B cell (primary cell): ENCODE measurements around the gene RASL11A. TPM values are rescaled to one million over a fixed set of nuclear protein-coding genes. Genes with fewer than 3 reads are reported as not detected.

Source experiments
- ATAC-seq: fragments of 200-7000 bp; cut with Tn5 transposase; one replicate; pipeline ENCODE4 v1.10.0; 2021; ENCODE audit warnings: low read depth, mild to moderate bottlenecking, moderate number of reproducible peaks, moderate library complexity
- CTCF ChIA-PET: fragments of 350-600 bp; sonication (Branson Sonifier 250); formaldehyde crosslinking; loops from one replicate; lab custom pipeline; 2021; ENCODE audit warnings: antibody characterized with exemption, inconsistent platforms; lab: Charles Lee
- POLR2A ChIA-PET: fragments of 350-600 bp; sonication (Branson Sonifier 250); formaldehyde crosslinking; loops from one replicate; lab custom pipeline; 2021; ENCODE audit warnings: antibody characterized with exemption; lab: Charles Lee
- DNase-seq: peaks from one replicate; pipeline ENCODE4 v3.0.0; 2013
- H2AFZ ChIP-seq: 2 replicates; pipeline ENCODE4 v1.6.1; 2012; ENCODE audit warnings: mild to moderate bottlenecking, low read depth, low read length; ENCODE audit not compliant: insufficient read depth, poor library complexity, severe bottlenecking
- H3K27ac ChIP-seq, 2 donors: 1 replicate in 1 of 2; 2 replicates in 1 of 2; pipeline ENCODE4 v1.5.1; 2012 to 2013; ENCODE audit warnings: low read length in 2 of 2, mild to moderate bottlenecking in 2 of 2, moderate library complexity in 1 of 2
- H3K27me3 ChIP-seq, 4 experiments: fragments of 200-600 bp in 1 of 4; sonication (generic) in 1 of 4; replicated peaks in 1 of 4; 1 replicate in 2 of 4; 2 replicates in 2 of 4; pipeline versions ENCODE4 v1.6.1 to v1.7.0; 2013 to 2016; ENCODE audit warnings: low read length in 3 of 4, mild to moderate bottlenecking in 2 of 4, mixed read lengths in 1 of 4, moderate library complexity in 1 of 4; ENCODE audit not compliant: insufficient read depth in 4 of 4, control insufficient read depth in 3 of 4; ENCODE audit errors: control extremely low read depth in 1 of 4
- H3K36me3 ChIP-seq, 2 experiments: replicated peaks in 1 of 2; 1 replicate in 1 of 2; 2 replicates in 1 of 2; pipeline versions ENCODE4 v1.6.1 to v1.7.1; 2013; ENCODE audit warnings: low read length in 1 of 2; ENCODE audit not compliant: insufficient read depth in 2 of 2, control insufficient read depth in 1 of 2; ENCODE audit errors: control extremely low read depth in 1 of 2, extremely low read depth in 1 of 2
- H3K4me1 ChIP-seq, 2 donors: fragments of 200-600 bp in 1 of 2; sonication (generic) in 1 of 2; 1 replicate in 1 of 2; 2 replicates in 1 of 2; pipeline versions ENCODE4 v1.5.1 to v1.6.1; 2013 to 2017; ENCODE audit warnings: low read length in 2 of 2; ENCODE audit not compliant: control insufficient read depth in 2 of 2, insufficient read depth in 2 of 2
- H3K4me2 ChIP-seq: replicated peaks from 2 replicates; pipeline ENCODE3; 2012; ENCODE audit warnings: mild to moderate bottlenecking, low read depth, low read length; ENCODE audit not compliant: poor library complexity, severe bottlenecking
- H3K4me3 ChIP-seq, 5 experiments: fragments of 200-600 bp in 1 of 5; sonication (generic) in 1 of 5; 1 replicate in 3 of 5; 2 replicates in 2 of 5; pipeline versions ENCODE4 v1.5.1 to v1.7.0; 2011 to 2016; ENCODE audit warnings: low read length in 4 of 5, mild to moderate bottlenecking in 4 of 5, low read depth in 2 of 5, control low read depth in 1 of 5, moderate library complexity in 1 of 5; ENCODE audit not compliant: insufficient read depth in 1 of 5; ENCODE audit errors: control extremely low read depth in 1 of 5, extremely low read depth in 1 of 5
- H3K79me2 ChIP-seq: fragments of 200-600 bp; sonication (generic); one replicate; pipeline ENCODE4 v1.6.0; 2016; ENCODE audit warnings: low read length; ENCODE audit not compliant: control insufficient read depth, insufficient read depth
- H3K9ac ChIP-seq: fragments of 200-600 bp; sonication (generic); 2 replicates; pipeline ENCODE4 v1.6.1; 2017; ENCODE audit warnings: mild to moderate bottlenecking, low read length, moderate library complexity
- H3K9me3 ChIP-seq, 3 donors: one replicate each; pipeline versions ENCODE4 v1.6.1 to v1.7.1; 2013; ENCODE audit warnings: low read length in 2 of 3; ENCODE audit not compliant: control insufficient read depth in 2 of 3, insufficient read depth in 1 of 3; ENCODE audit errors: control extremely low read depth in 1 of 3
- H4K20me1 ChIP-seq: 2 replicates; pipeline ENCODE4 v1.6.0; 2012; ENCODE audit warnings: mild to moderate bottlenecking, low read length; ENCODE audit not compliant: insufficient read depth, control insufficient read depth, poor library complexity, severe bottlenecking
- H3K27ac Mint-ChIP-seq: one replicate; pipeline ENCODE4 v1.8.0; 2021; ENCODE audit warnings: mixed read lengths
- H3K27me3 Mint-ChIP-seq: one replicate; pipeline ENCODE4 v1.8.0; 2021; ENCODE audit warnings: mixed read lengths
- H3K4me1 Mint-ChIP-seq: one replicate; pipeline ENCODE4 v1.8.0; 2021; ENCODE audit warnings: mixed read lengths
- H3K4me3 Mint-ChIP-seq: one replicate; pipeline ENCODE4 v1.8.0; 2021; ENCODE audit warnings: mixed read lengths
- H3K9me3 Mint-ChIP-seq: one replicate; pipeline ENCODE4 v1.8.0; 2022; ENCODE audit warnings: mixed read lengths; ENCODE audit not compliant: insufficient read depth
- EZH2 ChIP-seq: IDR thresholded peaks from 2 replicates; pipeline ENCODE4 v1.6.1; 2012; ENCODE audit warnings: borderline replicate concordance, low read depth, mild to moderate bottlenecking, moderate library complexity, low read length; ENCODE audit not compliant: insufficient read depth, poor library complexity, severe bottlenecking
- WGBS: methylation state at CpG from one replicate; pipeline ENCODE4 v1.1.5; 2013; ENCODE audit warnings: missing lambda C conversion rate; ENCODE audit not compliant: insufficient coverage; 5-methylcytosine and 5-hydroxymethylcytosine counted together
- intact Hi-C: fragments of 100-400 bp; cut with micrococcal nuclease; formaldehyde crosslinking; loops from one replicate; pipeline ENCODE4 v1.10.0; 2022
- polyA plus RNA-seq: library from polyadenylated mRNA; depleted of rRNA; stranded (reverse); fragments of >200 nt; gene quantifications from 2 replicates; pipeline ENCODE4 v1.2.3, GENCODE V29; 2012
- total RNA-seq, 2 donors: library from RNA; stranded (reverse); fragments of 120-200 nt in 1 of 2; gene quantifications; 1 replicate in 1 of 2; 2 replicates in 1 of 2; pipeline versions ENCODE4 v1.2.3 to v1.2.4, GENCODE V29; 2013 to 2022
- TF ChIP-seq, protein P1 (sequence below): fragments of 200-600 bp; IDR thresholded peaks from one replicate; pipeline ENCODE4 v1.8.0; 2022; ENCODE audit warnings: antibody characterized with exemption, mild to moderate bottlenecking

Gene RASL11A
- total and polyA plus RNA-seq, 2 donors (not counting 1 experiment from before 2014, with no cell fraction given), result 0.89 to 4.8 TPM

GRCh38 chr13:27252467-27252866 is 18.2 kb upstream of the RASL11A start:
- peak overlapping the region; percentile 93 to 96 for H3K27ac ChIP-seq
- H3K27me3 ChIP-seq, result no peaks in the 10 kb centered on the region
- peak overlapping the region; percentile 100 for H3K27ac Mint-ChIP-seq
- H3K4me3 Mint-ChIP-seq, result peak overlapping the region; percentile 95
- peaks cover 16 to 30% of the 10 kb centered on the region in 2 donors for H3K4me1 ChIP-seq
- H3K4me3 ChIP-seq, result peak overlapping the region; percentile 85 to 100 (median 95)
- peaks cover 0 to 31% of the 10 kb centered on the region in 2 experiments for H3K36me3 ChIP-seq
- no peaks in the 10 kb centered on the region for H3K27me3 Mint-ChIP-seq
- H4K20me1 ChIP-seq, result no peaks in the 10 kb centered on the region
- no peaks in the 10 kb centered on the region for H3K9me3 ChIP-seq
- ATAC-seq (no peak), DNase-seq (no peak)
- no peaks in the 10 kb centered on the region for H3K9me3 Mint-ChIP-seq
- H3K79me2 ChIP-seq, result peaks cover 60% of the 10 kb centered on the region
- no peak overlapping the region for H2AFZ ChIP-seq
- H3K4me1 Mint-ChIP-seq, result peaks cover 48% of the 10 kb centered on the region
- POLR2A ChIA-PET, result interaction anchor here (0.6 kb wide), 1 partner anchor 60 kb away, joined by 7 read pairs; no protein-coding TSS in a partner anchor
- CTCF ChIA-PET, result interaction anchor here (1.6 kb wide), 1 partner anchor 82 kb away, joined by 4 read pairs; no protein-coding TSS in a partner anchor
- intact Hi-C loops, result loop anchor here (5.0 kb wide), 4 partner anchors 465 to 1965 kb away; partner anchors contain the start of genes MTMR6, NUP58 and SLC46A3
- H3K9ac ChIP-seq, result peak overlapping the region; percentile 91
- TF ChIP-seq, protein P1, sequence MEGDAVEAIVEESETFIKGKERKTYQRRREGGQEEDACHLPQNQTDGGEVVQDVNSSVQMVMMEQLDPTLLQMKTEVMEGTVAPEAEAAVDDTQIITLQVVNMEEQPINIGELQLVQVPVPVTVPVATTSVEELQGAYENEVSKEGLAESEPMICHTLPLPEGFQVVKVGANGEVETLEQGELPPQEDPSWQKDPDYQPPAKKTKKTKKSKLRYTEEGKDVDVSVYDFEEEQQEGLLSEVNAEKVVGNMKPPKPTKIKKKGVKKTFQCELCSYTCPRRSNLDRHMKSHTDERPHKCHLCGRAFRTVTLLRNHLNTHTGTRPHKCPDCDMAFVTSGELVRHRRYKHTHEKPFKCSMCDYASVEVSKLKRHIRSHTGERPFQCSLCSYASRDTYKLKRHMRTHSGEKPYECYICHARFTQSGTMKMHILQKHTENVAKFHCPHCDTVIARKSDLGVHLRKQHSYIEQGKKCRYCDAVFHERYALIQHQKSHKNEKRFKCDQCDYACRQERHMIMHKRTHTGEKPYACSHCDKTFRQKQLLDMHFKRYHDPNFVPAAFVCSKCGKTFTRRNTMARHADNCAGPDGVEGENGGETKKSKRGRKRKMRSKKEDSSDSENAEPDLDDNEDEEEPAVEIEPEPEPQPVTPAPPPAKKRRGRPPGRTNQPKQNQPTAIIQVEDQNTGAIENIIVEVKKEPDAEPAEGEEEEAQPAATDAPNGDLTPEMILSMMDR, result no peak
- TF ChIP-seq EZH2, result no peak
- H3K4me2 ChIP-seq, result peak overlapping the region; percentile 73

DNA sequence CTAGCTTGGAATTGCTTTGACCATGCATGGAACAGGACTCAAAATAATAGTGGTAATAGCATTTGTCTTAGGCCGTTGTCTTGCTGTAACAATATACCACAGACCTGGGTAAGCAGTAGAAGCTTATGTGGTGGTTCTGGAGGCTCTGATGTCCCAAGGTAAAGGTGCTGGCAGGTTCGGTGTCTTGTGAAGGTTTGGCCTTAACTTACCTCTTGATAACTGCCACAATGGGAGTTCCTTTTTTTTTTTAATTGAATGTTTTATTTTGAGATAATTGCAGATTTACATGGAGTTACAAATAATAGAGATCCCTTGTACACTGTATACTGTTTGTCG is 13.4 kb upstream of the RASL11A start:
- Mint-ChIP-seq H3K4me3 (no peak overlapping the region), H3K4me1 (peaks cover 63% of the 10 kb centered on the region), H3K27me3 (no peaks in the 10 kb centered on the region), H3K9me3 (no peaks in the 10 kb centered on the region), H3K27ac (no peak overlapping the region)
- ChIA-PET POLR2A (interaction anchor here (0.8 kb wide), 1 partner anchor 83 kb away, joined by 6 read pairs; no protein-coding TSS in a partner anchor), CTCF (interaction anchor here (0.7 to 0.8 kb wide), 4 partner anchors 13 to 364 kb away, joined by 3 read pairs; partner anchors contain the start of gene RASL11A)
- Histone ChIP-seq H3K36me3 (peaks cover 0 to 55% of the 10 kb centered on the region in 2 experiments), H3K9me3 (no peaks in the 10 kb centered on the region), H3K79me2 (peaks cover 37% of the 10 kb centered on the region), H3K4me3 (no peak overlapping the region), H3K4me2 (no peak overlapping the region), H3K27ac (no peak overlapping the region), H2AFZ (no peak overlapping the region), H3K9ac (no peak overlapping the region), H3K4me1 (peaks cover 37 to 41% of the 10 kb centered on the region in 2 donors), H3K27me3 (no peaks in the 10 kb centered on the region), H4K20me1 (no peaks in the 10 kb centered on the region)
- intact Hi-C loops, result no loop called here
- ATAC-seq (no peak), DNase-seq (no peak)
- TF ChIP-seq EZH2, result no peak
- TF ChIP-seq, protein P1, result no peak
- WGBS, result 80% methylated on average over 1 of the region's 3 CpGs
